K562 (cell line): ENCODE results near the gene CISD2. TPM values are rescaled to one million over a fixed set of nuclear protein-coding genes. Genes with fewer than 3 reads are reported as not detected.
A peak's percentile ranks its signal among the peaks of the same experiment; 100 is the strongest.

ENCODE experiments used
- BRD4 ChIP-seq: fragments of 200-600 bp; sonication (generic); IDR thresholded peaks from 2 replicates; pipeline ENCODE4 v1.6.1; 2017; ENCODE audit warnings: inconsistent platforms
- CBX5 ChIP-seq: IDR thresholded peaks from 2 replicates; pipeline ENCODE4 v1.6.1; 2014; ENCODE audit warnings: low read depth, borderline replicate concordance
- CHD1 ChIP-seq: fragments of 200-600 bp; sonication (generic); IDR thresholded peaks from one replicate; pipeline ENCODE4 v1.6.1; 2012; ENCODE audit warnings: mild to moderate bottlenecking, moderate library complexity, low read length, inconsistent platforms
- DIDO1 ChIP-seq: fragments of 450-650 bp; IDR thresholded peaks from 2 replicates; pipeline ENCODE4 v1.6.1; 2016; ENCODE audit warnings: low read depth, missing biosample characterization, missing genetic modification characterization
- E2F3 ChIP-seq: fragments of 250-450 bp; sonication (Bioruptor Pico); IDR thresholded peaks from 2 replicates; pipeline ENCODE4 v1.4.0; 2020; ENCODE audit warnings: mild to moderate bottlenecking
- ILF3 ChIP-seq: fragments of 450-650 bp; IDR thresholded peaks from 2 replicates; pipeline ENCODE4 v1.6.1; 2018; ENCODE audit warnings: antibody characterized with exemption, mild to moderate bottlenecking, moderate library complexity, borderline replicate concordance
- KDM1A ChIP-seq, 2 experiments: fragments of 450-650 bp; IDR thresholded peaks; 2 replicates each; pipeline ENCODE4 v1.6.1; 2016; ENCODE audit warnings: mild to moderate bottlenecking in 2 of 2
- MAFG ChIP-seq: fragments of 450-650 bp; conservative IDR thresholded peaks from 2 replicates; pipeline ENCODE4 v1.6.1; 2016; ENCODE audit warnings: missing genetic modification characterization, missing compliant biosample characterization
- NCOR1 ChIP-seq: fragments of 450-650 bp; IDR thresholded peaks from 2 replicates; pipeline ENCODE4 v1.6.1; 2016; ENCODE audit warnings: mild to moderate bottlenecking, moderate library complexity
- TARDBP ChIP-seq: fragments of 450-650 bp; IDR thresholded peaks from 2 replicates; pipeline ENCODE4 v1.6.1; 2016
- TEAD2 ChIP-seq: fragments of 450-650 bp; IDR thresholded peaks from 2 replicates; pipeline ENCODE4 v1.6.1; 2016; ENCODE audit warnings: missing genetic modification characterization, control low read depth, missing compliant biosample characterization
- ZNF217 ChIP-seq: sonication (generic); formaldehyde crosslinking; IDR thresholded peaks from 2 replicates; pipeline ENCODE4 v1.8.0; 2022; ENCODE audit warnings: mild to moderate bottlenecking, missing genetic modification reagents
- ZNF224 ChIP-seq: sonication (generic); formaldehyde crosslinking; IDR thresholded peaks from 2 replicates; pipeline ENCODE4 v1.8.0; 2022; ENCODE audit warnings: mild to moderate bottlenecking, missing genetic modification reagents
- ZNF232 ChIP-seq: sonication (generic); formaldehyde crosslinking; IDR thresholded peaks from 2 replicates; pipeline ENCODE4 v1.8.0; 2022; ENCODE audit warnings: mild to moderate bottlenecking, missing genetic modification reagents
- polyA plus RNA-seq, 8 experiments: library from polyadenylated mRNA; depleted of rRNA in 4 of 8; stranded (reverse) in 5 of 8; unstranded in 3 of 8; fragments of >200 nt; fragmentation: Nextera tagmentation in 2 of 8; fragmentation: Illumina TruSeq in 1 of 8; extraction: Ambion mirVana in 2 of 8; extraction: Trizol in 1 of 8; gene quantifications; 2 replicates each; pipeline versions ENCODE4 v1.2.1 to v1.2.3, GENCODE V29; 2011 to 2014; ENCODE audit warnings: inconsistent platforms in 1 of 8, missing spikeins in 1 of 8
- total RNA-seq, 7 experiments: library from RNA; depleted of rRNA in 6 of 7; stranded (reverse); fragments of >200 nt in 6 of 7; fragmentation: Illumina TruSeq in 2 of 7; extraction: Trizol in 2 of 7; gene quantifications; 2 replicates each; pipeline versions ENCODE4 v1.2.1 to v1.2.3, GENCODE V29; 2011 to 2021; ENCODE audit warnings: low replicate concordance in 1 of 7
- TF ChIP-seq, protein P1 (sequence below): fragments of 450-650 bp; conservative IDR thresholded peaks from 2 replicates; pipeline ENCODE4 v1.6.1; 2016; ENCODE audit warnings: missing genetic modification characterization, low read depth, mild to moderate bottlenecking, missing compliant biosample characterization, moderate library complexity
- TF ChIP-seq, protein P2 (sequence below): IDR thresholded peaks from 2 replicates; pipeline ENCODE4 v1.6.1; 2016; ENCODE audit warnings: missing genetic modification characterization, missing compliant biosample characterization
- TF ChIP-seq, protein P3 (sequence below), 2 experiments: IDR thresholded peaks; 2 replicates each; pipeline ENCODE4 v1.6.1; 2012; ENCODE audit warnings: improper control_type of control experiment in 2 of 2, low read depth in 2 of 2, low read length in 2 of 2, borderline replicate concordance in 1 of 2
- TF ChIP-seq, protein P4 (sequence below): sonication (generic); formaldehyde crosslinking; IDR thresholded peaks from 2 replicates; pipeline ENCODE4 v1.8.0; 2022; ENCODE audit warnings: missing genetic modification reagents, mild to moderate bottlenecking, borderline replicate concordance
- TF ChIP-seq, protein P5 (sequence below), 2 experiments: fragments of 450-650 bp in 1 of 2; sonication (generic) in 1 of 2; formaldehyde crosslinking in 1 of 2; IDR thresholded peaks in 1 of 2; conservative IDR thresholded peaks in 1 of 2; 2 replicates each; pipeline versions ENCODE4 v1.6.1 to v1.8.1; 2016 to 2023; ENCODE audit warnings: mild to moderate bottlenecking in 2 of 2, moderate library complexity in 2 of 2, inconsistent platforms in 1 of 2, missing genetic modification reagents in 1 of 2

The CISD2 gene
- total and polyA plus RNA-seq, 9 of the 15 experiments (the other 6 are each of a cell fraction or from before 2014, with no cell fraction given), result 37.8 to 91.4 (median 59.8) TPM

DNA sequence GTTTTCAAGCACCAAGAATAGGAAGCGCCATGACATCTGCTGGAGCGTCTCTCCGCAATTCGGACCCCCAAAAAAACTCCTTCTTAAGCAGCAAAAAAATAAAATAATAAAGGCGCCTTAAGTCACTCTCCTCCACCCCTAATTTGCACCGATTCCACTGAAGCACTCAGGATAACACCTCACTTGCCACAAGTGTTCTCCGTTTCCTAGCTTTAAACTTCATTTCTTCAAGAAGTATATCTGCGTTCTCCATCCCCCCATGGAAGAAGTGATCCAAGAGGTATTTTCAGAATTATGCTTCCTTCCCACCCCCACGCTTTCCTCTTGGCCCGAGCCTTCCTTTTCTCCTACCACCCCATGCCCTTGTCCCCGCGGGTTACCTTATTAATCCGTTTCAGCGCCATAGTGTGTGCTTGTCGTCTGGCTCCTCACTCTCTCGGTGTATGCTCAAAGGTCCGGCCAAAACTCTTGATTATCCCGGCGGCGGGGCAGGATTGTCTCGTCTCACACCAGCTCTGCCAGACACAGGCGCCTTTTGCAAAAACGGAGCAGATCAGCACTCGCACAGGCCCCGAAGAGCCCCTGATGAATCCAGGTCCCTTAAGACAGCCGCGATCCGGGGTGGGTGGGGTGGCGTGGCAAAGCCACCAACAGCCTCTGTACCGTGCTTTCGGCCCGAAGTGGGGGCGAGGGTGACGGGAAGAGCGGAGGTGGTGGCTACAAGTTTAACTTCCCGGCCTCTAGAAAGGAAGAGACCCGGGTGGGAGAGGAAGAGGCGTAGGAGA is 42.5 kb upstream of the CISD2 start (continued):
- TF ChIP-seq, protein P1, sequence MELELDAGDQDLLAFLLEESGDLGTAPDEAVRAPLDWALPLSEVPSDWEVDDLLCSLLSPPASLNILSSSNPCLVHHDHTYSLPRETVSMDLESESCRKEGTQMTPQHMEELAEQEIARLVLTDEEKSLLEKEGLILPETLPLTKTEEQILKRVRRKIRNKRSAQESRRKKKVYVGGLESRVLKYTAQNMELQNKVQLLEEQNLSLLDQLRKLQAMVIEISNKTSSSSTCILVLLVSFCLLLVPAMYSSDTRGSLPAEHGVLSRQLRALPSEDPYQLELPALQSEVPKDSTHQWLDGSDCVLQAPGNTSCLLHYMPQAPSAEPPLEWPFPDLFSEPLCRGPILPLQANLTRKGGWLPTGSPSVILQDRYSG (tag), result no peak
- TF ChIP-seq MAFG (tag) (no peak), E2F3 (no peak), TARDBP (no peak), CHD1 (peak; percentile 22), ILF3 (no peak), ZNF217 (CRISPR knock-in tag) (no peak), CBX5 (no peak), ZNF232 (CRISPR knock-in tag) (peak; percentile 75; the same call in 1 of the 2 replicates), KDM1A (IDR thresholded peaks at IDR 0.05) (no peak), TEAD2 (tag) (no peak), NCOR1 (no peak; the same call in 1 of the 2 replicates), ZNF224 (CRISPR knock-in tag) (0 out of 2 replicates have a peak, but pooled peaks have one; percentile 28), DIDO1 (tag) (no peak), BRD4 (0 out of 2 replicates have a peak, but pooled peaks have one; percentile 8)
- TF ChIP-seq, protein P2, sequence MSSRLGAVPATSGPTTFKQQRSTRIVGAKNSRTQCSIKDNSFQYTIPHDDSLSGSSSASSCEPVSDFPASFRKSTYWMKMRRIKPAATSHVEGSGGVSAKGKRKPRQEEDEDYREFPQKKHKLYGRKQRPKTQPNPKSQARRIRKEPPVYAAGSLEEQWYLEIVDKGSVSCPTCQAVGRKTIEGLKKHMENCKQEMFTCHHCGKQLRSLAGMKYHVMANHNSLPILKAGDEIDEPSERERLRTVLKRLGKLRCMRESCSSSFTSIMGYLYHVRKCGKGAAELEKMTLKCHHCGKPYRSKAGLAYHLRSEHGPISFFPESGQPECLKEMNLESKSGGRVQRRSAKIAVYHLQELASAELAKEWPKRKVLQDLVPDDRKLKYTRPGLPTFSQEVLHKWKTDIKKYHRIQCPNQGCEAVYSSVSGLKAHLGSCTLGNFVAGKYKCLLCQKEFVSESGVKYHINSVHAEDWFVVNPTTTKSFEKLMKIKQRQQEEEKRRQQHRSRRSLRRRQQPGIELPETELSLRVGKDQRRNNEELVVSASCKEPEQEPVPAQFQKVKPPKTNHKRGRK (tag), result peak; percentile 64; the same call in 1 of the 2 replicates
- TF ChIP-seq, protein P3, sequence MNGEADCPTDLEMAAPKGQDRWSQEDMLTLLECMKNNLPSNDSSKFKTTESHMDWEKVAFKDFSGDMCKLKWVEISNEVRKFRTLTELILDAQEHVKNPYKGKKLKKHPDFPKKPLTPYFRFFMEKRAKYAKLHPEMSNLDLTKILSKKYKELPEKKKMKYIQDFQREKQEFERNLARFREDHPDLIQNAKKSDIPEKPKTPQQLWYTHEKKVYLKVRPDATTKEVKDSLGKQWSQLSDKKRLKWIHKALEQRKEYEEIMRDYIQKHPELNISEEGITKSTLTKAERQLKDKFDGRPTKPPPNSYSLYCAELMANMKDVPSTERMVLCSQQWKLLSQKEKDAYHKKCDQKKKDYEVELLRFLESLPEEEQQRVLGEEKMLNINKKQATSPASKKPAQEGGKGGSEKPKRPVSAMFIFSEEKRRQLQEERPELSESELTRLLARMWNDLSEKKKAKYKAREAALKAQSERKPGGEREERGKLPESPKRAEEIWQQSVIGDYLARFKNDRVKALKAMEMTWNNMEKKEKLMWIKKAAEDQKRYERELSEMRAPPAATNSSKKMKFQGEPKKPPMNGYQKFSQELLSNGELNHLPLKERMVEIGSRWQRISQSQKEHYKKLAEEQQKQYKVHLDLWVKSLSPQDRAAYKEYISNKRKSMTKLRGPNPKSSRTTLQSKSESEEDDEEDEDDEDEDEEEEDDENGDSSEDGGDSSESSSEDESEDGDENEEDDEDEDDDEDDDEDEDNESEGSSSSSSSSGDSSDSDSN (IDR thresholded peaks at IDR 0.05; ENCODE audit: borderline replicate concordance in 1 of 2, low read depth in 2 of 2, low read length in 2 of 2), result 0 out of 4 replicates have a peak, but pooled peaks of 1 of the 2 experiments have one; percentile 13
- TF ChIP-seq, protein P4, sequence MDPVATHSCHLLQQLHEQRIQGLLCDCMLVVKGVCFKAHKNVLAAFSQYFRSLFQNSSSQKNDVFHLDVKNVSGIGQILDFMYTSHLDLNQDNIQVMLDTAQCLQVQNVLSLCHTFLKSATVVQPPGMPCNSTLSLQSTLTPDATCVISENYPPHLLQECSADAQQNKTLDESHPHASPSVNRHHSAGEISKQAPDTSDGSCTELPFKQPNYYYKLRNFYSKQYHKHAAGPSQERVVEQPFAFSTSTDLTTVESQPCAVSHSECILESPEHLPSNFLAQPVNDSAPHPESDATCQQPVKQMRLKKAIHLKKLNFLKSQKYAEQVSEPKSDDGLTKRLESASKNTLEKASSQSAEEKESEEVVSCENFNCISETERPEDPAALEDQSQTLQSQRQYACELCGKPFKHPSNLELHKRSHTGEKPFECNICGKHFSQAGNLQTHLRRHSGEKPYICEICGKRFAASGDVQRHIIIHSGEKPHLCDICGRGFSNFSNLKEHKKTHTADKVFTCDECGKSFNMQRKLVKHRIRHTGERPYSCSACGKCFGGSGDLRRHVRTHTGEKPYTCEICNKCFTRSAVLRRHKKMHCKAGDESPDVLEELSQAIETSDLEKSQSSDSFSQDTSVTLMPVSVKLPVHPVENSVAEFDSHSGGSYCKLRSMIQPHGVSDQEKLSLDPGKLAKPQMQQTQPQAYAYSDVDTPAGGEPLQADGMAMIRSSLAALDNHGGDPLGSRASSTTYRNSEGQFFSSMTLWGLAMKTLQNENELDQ (CRISPR knock-in tag), result 0 out of 2 replicates have a peak, but pooled peaks have one; percentile 20
- TF ChIP-seq, protein P5, sequence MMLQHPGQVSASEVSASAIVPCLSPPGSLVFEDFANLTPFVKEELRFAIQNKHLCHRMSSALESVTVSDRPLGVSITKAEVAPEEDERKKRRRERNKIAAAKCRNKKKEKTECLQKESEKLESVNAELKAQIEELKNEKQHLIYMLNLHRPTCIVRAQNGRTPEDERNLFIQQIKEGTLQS (IDR thresholded peaks at IDR 0.05), result no peak
- TF ChIP-seq, protein P5 (CRISPR knock-in tag; conservative IDR thresholded peaks at IDR 0.05), result no peak
